IMR-90 (cell line): ENCODE measurements around the gene SETDB1. TPM values are rescaled to one million over a fixed set of nuclear protein-coding genes. Genes with fewer than 3 reads are reported as not detected.

ENCODE experiments used
- ATAC-seq: fragments of 200-7000 bp; cut with Tn5 transposase; 2 replicates; pipeline ENCODE4 v1.9.1; 2020; ENCODE audit warnings: low read depth, mild to moderate bottlenecking, moderate library complexity
- BruUV-seq: library from RNA; stranded (reverse); fragments of 400-500 nt; replicated peaks from 2 replicates; lab custom pipeline; 2021; lab: Mats Ljungman, UMichigan
- CTCF ChIA-PET: fragments of 300-600 bp; formaldehyde crosslinking; extraction: SDS; loops from one replicate; lab custom pipeline; 2021; ENCODE audit warnings: antibody characterized with exemption; lab: Yijun Ruan, JAX
- POLR2A ChIA-PET: fragments of 300-600 bp; sonication (Branson Sonifier 250); formaldehyde crosslinking; loops from one replicate; lab custom pipeline; 2022; ENCODE audit warnings: antibody characterized with exemption; ENCODE audit not compliant: unreplicated experiment; lab: Charles Lee
- DNase-seq: peaks from one replicate; pipeline ENCODE4 v3.0.0; 2013
- H2AFZ ChIP-seq: replicated peaks from 2 replicates; pipeline ENCODE3; 2013; ENCODE audit warnings: low read length, mild to moderate bottlenecking; ENCODE audit not compliant: poor library complexity
- H2AK5ac ChIP-seq: 2 replicates; pipeline ENCODE4 v1.6.1; 2013; ENCODE audit warnings: low read depth, low read length, inconsistent platforms
- H2AK9ac ChIP-seq: replicated peaks from 2 replicates; pipeline ENCODE3; 2013; ENCODE audit warnings: mild to moderate bottlenecking, low read depth, low read length, moderate library complexity; ENCODE audit not compliant: poor library complexity
- H2BK120ac ChIP-seq: 2 replicates; pipeline ENCODE4 v1.6.1; 2013; ENCODE audit warnings: low read depth, low read length, inconsistent platforms
- H2BK15ac ChIP-seq: 3 replicates; pipeline ENCODE4 v1.6.1; 2013; ENCODE audit warnings: low read depth, low read length, inconsistent platforms
- H2BK20ac ChIP-seq: 2 replicates; pipeline ENCODE4 v1.6.1; 2013; ENCODE audit warnings: low read depth, mild to moderate bottlenecking, inconsistent platforms, low read length, moderate library complexity
- H2BK5ac ChIP-seq: 2 replicates; pipeline ENCODE4 v1.6.1; 2013; ENCODE audit warnings: mild to moderate bottlenecking, low read depth, low read length, inconsistent platforms; ENCODE audit not compliant: poor library complexity, severe bottlenecking
- H3K14ac ChIP-seq: replicated peaks from 2 replicates; pipeline ENCODE4 v1.6.1; 2013; ENCODE audit warnings: low read depth, low read length, inconsistent platforms
- H3K18ac ChIP-seq: 2 replicates; pipeline ENCODE4 v1.6.1; 2013; ENCODE audit warnings: low read depth, low read length, control low read depth
- H3K23ac ChIP-seq: 2 replicates; pipeline ENCODE4 v1.6.1; 2013; ENCODE audit warnings: low read depth, low read length, inconsistent platforms
- H3K27ac ChIP-seq: 2 replicates; pipeline ENCODE4 v1.5.1; 2013; ENCODE audit warnings: mild to moderate bottlenecking, control low read depth, low read length; ENCODE audit not compliant: insufficient read depth
- H3K27me3 ChIP-seq: 2 replicates; pipeline ENCODE4 v1.6.1; 2013; ENCODE audit warnings: low read length; ENCODE audit not compliant: control insufficient read depth, insufficient read depth
- H3K36me3 ChIP-seq: 2 replicates; pipeline ENCODE4 v1.6.1; 2013; ENCODE audit warnings: low read length, mixed read lengths; ENCODE audit not compliant: control insufficient read depth, insufficient read depth
- H3K4ac ChIP-seq: 2 replicates; pipeline ENCODE4 v1.6.1; 2013; ENCODE audit warnings: low read depth, low read length, inconsistent platforms
- H3K4me1 ChIP-seq: 2 replicates; pipeline ENCODE4 v1.6.1; 2013; ENCODE audit warnings: low read length, mixed read lengths; ENCODE audit not compliant: control insufficient read depth, insufficient read depth
- H3K4me2 ChIP-seq: 2 replicates; pipeline ENCODE4 v1.6.1; 2013; ENCODE audit warnings: low read depth, mild to moderate bottlenecking, control low read depth, low read length, moderate library complexity
- H3K4me3 ChIP-seq: 2 replicates; pipeline ENCODE4 v1.5.1; 2013; ENCODE audit warnings: low read depth, mild to moderate bottlenecking, control low read depth, low read length, moderate library complexity; ENCODE audit not compliant: insufficient read depth
- H3K56ac ChIP-seq: 2 replicates; pipeline ENCODE4 v1.6.1; 2013; ENCODE audit warnings: low read length, inconsistent platforms; ENCODE audit not compliant: insufficient read depth; ENCODE audit errors: extremely low read depth
- H3K79me1 ChIP-seq, 2 experiments: 2 replicates each; pipeline ENCODE4 v1.6.1; 2013; ENCODE audit warnings: low read length in 2 of 2, inconsistent platforms in 1 of 2, low read depth in 1 of 2
- H3K9ac ChIP-seq: 2 replicates; pipeline ENCODE4 v1.6.1; 2013; ENCODE audit warnings: low read depth, low read length, control low read depth
- H3K9me1 ChIP-seq: 2 replicates; pipeline ENCODE4 v1.6.1; 2013; ENCODE audit warnings: low read length, inconsistent platforms; ENCODE audit not compliant: insufficient read depth
- H3K9me3 ChIP-seq: 2 replicates; pipeline ENCODE4 v1.6.1; 2013; ENCODE audit warnings: low read length; ENCODE audit not compliant: control insufficient read depth, insufficient read depth
- H4K20me1 ChIP-seq: 2 replicates; pipeline ENCODE4 v1.6.1; 2013; ENCODE audit warnings: low read length, inconsistent platforms; ENCODE audit not compliant: insufficient read depth
- H4K5ac ChIP-seq: 2 replicates; pipeline ENCODE4 v1.6.1; 2013; ENCODE audit warnings: mild to moderate bottlenecking, low read depth, low read length, control low read depth
- H4K8ac ChIP-seq, 2 experiments: 2 replicates each; pipeline ENCODE4 v1.6.1; 2013; ENCODE audit warnings: low read depth in 2 of 2, low read length in 2 of 2, control low read depth in 1 of 2, inconsistent platforms in 1 of 2
- H4K91ac ChIP-seq: 2 replicates; pipeline ENCODE4 v1.6.1; 2013; ENCODE audit warnings: low read depth, low read length, inconsistent platforms; ENCODE audit not compliant: insufficient read depth
- CEBPB ChIP-seq: IDR thresholded peaks from 2 replicates; pipeline ENCODE4 v1.6.1; 2012; ENCODE audit warnings: low read depth, low read length, improper control_type of control experiment
- CHD1 ChIP-seq: IDR thresholded peaks from 2 replicates; pipeline ENCODE4 v1.6.1; 2012; ENCODE audit warnings: low read depth, low read length, improper control_type of control experiment
- FOS ChIP-seq: fragments of 150-350 bp; IDR thresholded peaks from 2 replicates; pipeline ENCODE4 v1.6.1; 2016; ENCODE audit warnings: low read depth, low read length
- MAFK ChIP-seq: IDR thresholded peaks from 2 replicates; pipeline ENCODE4 v1.6.1; 2012; ENCODE audit warnings: low read depth, low read length, improper control_type of control experiment
- MAZ ChIP-seq: IDR thresholded peaks from 2 replicates; pipeline ENCODE4 v1.6.1; 2012; ENCODE audit warnings: low read depth, mild to moderate bottlenecking, low read length, improper control_type of control experiment, moderate library complexity, borderline replicate concordance
- USF2 ChIP-seq: fragments of 150-350 bp; IDR thresholded peaks from 2 replicates; pipeline ENCODE4 v1.6.1; 2017; ENCODE audit warnings: mild to moderate bottlenecking, antibody characterized with exemption, low read length, low read depth
- WGBS, 2 experiments: methylation state at CpG; one replicate each; pipeline versions ENCODE4 v1.1.5 to v1.1.7; 2013; ENCODE audit warnings: missing lambda C conversion rate in 2 of 2; ENCODE audit not compliant: insufficient read length in 1 of 2; ENCODE audit errors: extremely low coverage in 2 of 2; 5-methylcytosine and 5-hydroxymethylcytosine counted together
- dilution Hi-C: fragments of 300-500 bp; cut with HindIII; formaldehyde crosslinking; loops from one replicate; pipeline ENCODE4 v1.14.3; 2018; ENCODE audit warnings: low sequenced_read_pairs; ENCODE audit not compliant: unreplicated experiment
- in situ Hi-C: fragments of 300-500 bp; cut with MboI; formaldehyde crosslinking; loops from 3 replicates; pipeline ENCODE4 v1.14.3; 2019; ENCODE audit warnings: low sequenced_read_pairs, inconsistent platforms, mixed read lengths
- intact Hi-C: fragments of 100-400 bp; cut with micrococcal nuclease; formaldehyde crosslinking; loops from 2 replicates; pipeline ENCODE4 v1.10.0; 2022
- polyA plus RNA-seq, 3 experiments: library from polyadenylated mRNA; depleted of rRNA; stranded (reverse); fragments of >200 nt; gene quantifications; 2 replicates each; pipeline ENCODE4 v1.2.3, GENCODE V29; 2012; ENCODE audit warnings: low replicate concordance in 1 of 3
- total RNA-seq: library from RNA; depleted of rRNA; stranded (reverse); fragments of >200 nt; gene quantifications from 2 replicates; pipeline ENCODE4 v1.2.3, GENCODE V29; 2012

SETDB1 gene
- total and polyA plus RNA-seq, 2 of the 4 experiments (the other 2 are of a cell fraction) = 18.7 to 22.9 TPM

DNA sequence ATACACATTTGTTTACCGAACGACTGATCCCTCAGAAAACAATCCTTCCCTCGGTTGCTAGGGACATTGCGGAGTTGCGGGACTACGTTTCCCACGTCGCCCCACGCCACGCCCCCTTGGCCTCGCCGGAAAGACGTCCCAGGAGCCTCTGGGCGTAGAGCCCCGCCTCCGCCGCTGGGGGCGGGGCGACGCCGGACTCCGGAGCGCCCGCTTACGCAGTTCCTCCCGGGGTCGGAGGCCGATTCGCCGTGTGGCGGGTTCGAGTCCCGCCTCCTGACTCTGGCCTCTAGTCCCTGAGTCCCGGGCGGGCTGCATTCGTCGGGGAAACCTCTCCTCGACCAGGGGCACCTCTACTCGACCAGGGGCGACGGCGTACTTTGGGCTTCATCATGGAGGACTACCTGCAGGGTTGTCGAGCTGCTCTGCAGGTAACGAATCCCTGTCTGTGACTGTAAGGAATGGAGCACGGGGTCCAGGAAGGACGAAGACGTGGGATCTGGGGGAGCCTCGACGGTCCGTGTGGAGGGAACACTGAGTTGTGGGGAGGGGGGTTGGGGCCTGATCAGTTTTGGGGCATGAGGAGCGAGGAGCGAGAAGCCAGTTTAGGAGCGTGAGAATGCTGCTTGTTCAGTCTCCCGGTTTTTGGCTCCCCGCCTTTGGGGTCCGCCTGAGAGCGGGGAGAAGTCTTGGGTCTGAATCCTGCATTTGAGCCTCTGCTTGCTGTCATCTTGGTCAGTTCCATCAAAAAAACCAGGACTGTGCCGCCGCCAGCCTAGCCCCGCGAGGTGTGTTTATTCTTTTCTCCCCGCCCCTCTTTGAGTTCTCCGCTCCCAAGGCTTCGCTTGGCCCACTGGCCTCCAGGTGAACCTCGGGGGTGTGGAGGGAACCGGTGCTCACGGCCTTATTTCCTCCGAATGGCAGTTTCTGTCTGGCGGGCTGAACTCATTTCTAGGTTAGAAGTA lies 82.4 kb downstream of the SETDB1 start, which contains the start of gene PRUNE1 (continued):
- no peak for TF ChIP-seq CHD1

GRCh38 chr1:151009206-151009587 lies 83.0 kb downstream of the SETDB1 start:
- no peaks in the 10 kb centered on the region for H3K36me3 ChIP-seq
- no peak overlapping the region; the same call in 2 of the 3 replicates for H2BK15ac ChIP-seq
- DNase-seq = peak; percentile 86
- peak overlapping the region; percentile 8 for H3K14ac ChIP-seq
- no peak overlapping the region for H4K5ac ChIP-seq
- WGBS, 2 experiments = no CpG with 5 or more reads among the region's 3 CpGs
- TF ChIP-seq FOS = peak; percentile 10; the same call in 1 of the 2 replicates
- TF ChIP-seq USF2 = no peak
- TF ChIP-seq MAZ = no peak
- TF ChIP-seq MAFK = peak; percentile 2; the same call in 1 of the 2 replicates
- no peak for TF ChIP-seq CEBPB
- peak overlapping the region; percentile 79 for H3K4me3 ChIP-seq
- dilution Hi-C loops = no loop called here
- H3K9ac ChIP-seq = peak overlapping the region; percentile 77
- peak overlapping the region; percentile 3 for H2BK5ac ChIP-seq
- H3K9me3 ChIP-seq = no peaks in the 10 kb centered on the region
- POLR2A ChIA-PET = no interaction called here
- peak overlapping the region; percentile 50; the same call in 1 of the 2 replicates for H3K56ac ChIP-seq
- peak overlapping the region in 1 of 2 experiments; percentile 73; a peak in 1 of 4 replicates for H4K8ac ChIP-seq
- 0 out of 2 replicates have a peak overlapping the region, but pooled peaks have one; percentile 1 for H3K4ac ChIP-seq
- peak overlapping the region; percentile 47 for H2AK9ac ChIP-seq
- no peak overlapping the region for H4K91ac ChIP-seq
- no peak overlapping the region for H2BK20ac ChIP-seq
- peak overlapping the region; percentile 76 for H3K27ac ChIP-seq
- H3K4me1 ChIP-seq = peaks cover 5% of the 10 kb centered on the region; the same call in 1 of the 2 replicates
- H2BK120ac ChIP-seq = no peak overlapping the region
- peak overlapping the region; percentile 98; the same call in 1 of the 2 replicates for H3K23ac ChIP-seq
- H2AK5ac ChIP-seq = peak overlapping the region; percentile 3; the same call in 1 of the 2 replicates
- H4K20me1 ChIP-seq = no peaks in the 10 kb centered on the region
- BruUV-seq = no TSS peak
- peaks cover 16 to 52% of the 10 kb centered on the region in 2 experiments for H3K79me1 ChIP-seq
- peaks cover 11% of the 10 kb centered on the region for H3K9me1 ChIP-seq
- CTCF ChIA-PET = no interaction called here
- intact Hi-C loops = loop anchor here (5.0 to 10.0 kb wide), 2 partner anchors 53 to 444 kb away; partner anchors contain the start of gene MLLT11
- peak overlapping the region; percentile 81 for H3K4me2 ChIP-seq
- H3K27me3 ChIP-seq = no peaks in the 10 kb centered on the region
- H2AFZ ChIP-seq = peak overlapping the region; percentile 98
- ATAC-seq = peak; percentile 5
- in situ Hi-C loops = no loop called here
- H3K18ac ChIP-seq = no peak overlapping the region
